Heart right ventricle (tissue), 16 donors: ENCODE data around the gene TMEM247. TPM values are rescaled to one million over a fixed set of nuclear protein-coding genes. Genes with fewer than 3 reads are reported as not detected.

Experiments used
- ATAC-seq, 8 donors: fragments of 200-7000 bp; cut with Tn5 transposase; one replicate each; pipeline ENCODE4 v1.9.1; 2020; ENCODE audit warnings: mild to moderate bottlenecking in 8 of 8, moderate library complexity in 8 of 8, moderate number of reproducible peaks in 1 of 8
- DNase-seq, 2 donors: peaks; one replicate each; pipeline ENCODE4 v3.0.0-alpha.2; 2020
- H3K27ac ChIP-seq, 10 donors: fragments of 200-600 bp; sonication (generic) in 2 of 10; one replicate each; pipeline versions ENCODE4 v1.5.0 to v1.8.0; 2020 to 2022; ENCODE audit warnings: mild to moderate bottlenecking in 3 of 10
- H3K27me3 ChIP-seq, 7 donors: fragments of 200-600 bp; one replicate each; pipeline ENCODE4 v1.8.0; 2021 to 2022; ENCODE audit warnings: mild to moderate bottlenecking in 2 of 7
- H3K36me3 ChIP-seq, 9 donors: fragments of 200-600 bp; sonication (generic) in 1 of 9; one replicate each; pipeline versions ENCODE4 v1.5.0 to v1.8.0; 2020 to 2022; ENCODE audit warnings: mild to moderate bottlenecking in 2 of 9
- H3K4me1 ChIP-seq, 9 donors: fragments of 200-600 bp; sonication (generic) in 1 of 9; one replicate each; pipeline versions ENCODE4 v1.5.0 to v1.8.0; 2020 to 2022; ENCODE audit warnings: mild to moderate bottlenecking in 4 of 9
- H3K4me3 ChIP-seq, 10 donors: fragments of 200-600 bp; sonication (generic) in 2 of 10; one replicate each; pipeline versions ENCODE4 v1.5.0 to v1.8.0; 2020 to 2022; ENCODE audit warnings: mild to moderate bottlenecking in 7 of 10, moderate library complexity in 2 of 10
- H3K9me3 ChIP-seq, 11 donors: fragments of 200-600 bp in 10 of 11; sonication (generic) in 2 of 11; one replicate each; pipeline versions ENCODE4 v1.5.0 to v1.8.0; 2013 to 2022; ENCODE audit warnings: mild to moderate bottlenecking in 2 of 11, control low read depth in 1 of 11, moderate library complexity in 1 of 11
- WGBS, 2 donors: extraction: QIAGEN DNeasy Blood & Tissue Kit; methylation state at CpG; one replicate each; pipeline ENCODE4 v1.1.7; 2013; ENCODE audit warnings: inconsistent platforms in 1 of 2; 5-methylcytosine and 5-hydroxymethylcytosine counted together
- intact Hi-C, 10 donors: fragments of 100-400 bp; cut with DNase I; formaldehyde crosslinking; loops; one replicate each; pipeline versions ENCODE4 v1.11.1 to v1.14.2; 2022
- polyA plus RNA-seq, 2 donors: library from polyadenylated mRNA; stranded (reverse); fragments of 200-250 nt; gene quantifications; one replicate each; pipeline ENCODE4 v1.2.3, GENCODE V29; 2013
- total RNA-seq, 10 donors: library from RNA; stranded (reverse); fragmentation: NEBNext Ultra II Directional in 3 of 10; extraction: Animal tissue kit (Norgen Biotek cat#: 25700) in 3 of 10; gene quantifications; one replicate each; pipeline versions ENCODE4 v1.2.1 to v1.2.4, GENCODE V29; 2021 to 2023
- TF ChIP-seq, protein P1 (sequence below), 9 donors: fragments of 200-600 bp; sonication (generic) in 2 of 9; IDR thresholded peaks; one replicate each; pipeline versions ENCODE4 v1.5.0 to v1.8.0; 2021 to 2022; ENCODE audit warnings: antibody characterized with exemption in 9 of 9, mild to moderate bottlenecking in 5 of 9, moderate library complexity in 1 of 9
- donor health status: Arrhythmogenic right ventricular cardiomyopathy.
- donor health status: ischemic (EF 13 %, LVEDD 7.1; RV severe dilation, severe dysfunction).
- donor health status: healthy with polysubstance abuse.
- donor health status: DM: no; HTN: yes; CAD: no.
- donor health status: DM: no; HTN: no; CAD: no.
- donor health status: ischemic (EF 25% LVEDD 6.9; RV normal size, moderate dysfunction).
- donor health status: ischemic (EF 25% LVEDD 5.7; RV mildly dilated, moderate dysfunction).
- donor health status: healthy.
- donor health status: DM: yes; HTN: yes; CAD: no.
- donor health status: Ischemic cardiomyopathy.
- donor health status: ischemic (EF 35%, LVEDD 5.7; RV mildly dilated, moderate dysfunction).
- donor health status: nonischemic (EF 11% LVEDD 7.7; RV severe dilation, severe dysfunction).
- donor health status: DM: yes; HTN: yes; CAD: no.
- donor health status: PGD.
- donor health status: ischemic (EF 29% LVEDD 5.4; RV normal size, mild dysfunction).
- donor health status: nonischemic (EF 23%, LVEDD 6.1; RV moderate dilation, normal function).

The TMEM247 gene
- total and polyA plus RNA-seq, 12 donors: not detected

GRCh38 chr2:46456789-46457188, 22.6 kb upstream of the TMEM247 start:
- DNase-seq (no peak), ATAC-seq (no peak)
- Histone ChIP-seq H3K36me3 (no peaks in the 10 kb centered on the region), H3K27ac (no peak overlapping the region), H3K4me1 (peaks cover 11 to 32% (median 21%) of the 10 kb centered on the region in 9 donors), H3K27me3 (no peaks in the 10 kb centered on the region), H3K9me3 (no peaks in the 10 kb centered on the region), H3K4me3 (no peak overlapping the region)
- intact Hi-C loops: loop anchor here in 8 of 10 donors (5.0 to 10.0 kb wide), 7 partner anchors 72 to 399 kb away; partner anchors contain the start of gene EPAS1 (in 2 of the 8)
- TF ChIP-seq, protein P1, sequence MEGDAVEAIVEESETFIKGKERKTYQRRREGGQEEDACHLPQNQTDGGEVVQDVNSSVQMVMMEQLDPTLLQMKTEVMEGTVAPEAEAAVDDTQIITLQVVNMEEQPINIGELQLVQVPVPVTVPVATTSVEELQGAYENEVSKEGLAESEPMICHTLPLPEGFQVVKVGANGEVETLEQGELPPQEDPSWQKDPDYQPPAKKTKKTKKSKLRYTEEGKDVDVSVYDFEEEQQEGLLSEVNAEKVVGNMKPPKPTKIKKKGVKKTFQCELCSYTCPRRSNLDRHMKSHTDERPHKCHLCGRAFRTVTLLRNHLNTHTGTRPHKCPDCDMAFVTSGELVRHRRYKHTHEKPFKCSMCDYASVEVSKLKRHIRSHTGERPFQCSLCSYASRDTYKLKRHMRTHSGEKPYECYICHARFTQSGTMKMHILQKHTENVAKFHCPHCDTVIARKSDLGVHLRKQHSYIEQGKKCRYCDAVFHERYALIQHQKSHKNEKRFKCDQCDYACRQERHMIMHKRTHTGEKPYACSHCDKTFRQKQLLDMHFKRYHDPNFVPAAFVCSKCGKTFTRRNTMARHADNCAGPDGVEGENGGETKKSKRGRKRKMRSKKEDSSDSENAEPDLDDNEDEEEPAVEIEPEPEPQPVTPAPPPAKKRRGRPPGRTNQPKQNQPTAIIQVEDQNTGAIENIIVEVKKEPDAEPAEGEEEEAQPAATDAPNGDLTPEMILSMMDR (IDR thresholded peaks at IDR 0.05): no peak
- WGBS, 2 donors: 94 to 95% methylated on average over 7 of the region's 7 CpGs

DNA sequence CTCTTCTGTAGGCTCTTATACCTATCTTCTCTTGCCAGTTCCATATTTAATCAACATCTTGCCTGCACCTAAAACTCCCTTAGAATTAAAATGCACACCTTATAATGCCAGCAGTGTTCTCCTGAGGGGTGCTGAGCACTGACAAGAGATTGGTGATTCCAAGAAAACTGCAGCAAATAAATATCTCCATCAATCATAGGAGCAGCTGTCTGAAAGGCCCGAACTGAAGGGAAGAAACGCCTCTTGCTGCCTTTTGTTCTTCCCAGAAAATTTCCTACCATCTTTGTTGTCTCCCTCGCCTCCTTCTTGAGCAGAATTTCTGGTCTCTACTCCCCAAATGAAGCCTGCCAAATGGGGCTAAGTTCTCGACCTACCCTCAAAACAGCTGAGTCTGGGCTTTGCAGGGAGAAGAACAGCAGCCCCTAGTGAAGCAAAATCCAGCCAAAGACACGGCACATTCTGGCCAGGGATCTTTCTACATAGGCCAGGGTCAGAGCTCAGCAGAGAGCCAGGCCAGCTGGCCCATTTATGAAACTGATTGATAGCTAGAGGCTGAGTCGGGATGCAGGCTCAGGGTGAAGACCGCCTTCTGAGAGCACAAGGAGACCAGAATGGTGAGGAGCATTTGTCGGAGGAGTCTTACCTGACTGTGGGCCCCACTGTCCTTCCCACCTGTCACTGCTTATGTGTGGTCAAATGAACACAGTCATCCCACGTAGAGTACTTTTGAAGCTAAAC, 20.4 kb upstream of the TMEM247 start:
- Histone ChIP-seq H3K9me3 (no peaks in the 10 kb centered on the region), H3K27ac (peak overlapping the region in 4 of 10 donors; percentile 9 to 73 (median 65)), H3K4me1 (peaks cover 11 to 38% (median 24%) of the 10 kb centered on the region in 9 donors), H3K27me3 (no peaks in the 10 kb centered on the region), H3K36me3 (no peaks in the 10 kb centered on the region), H3K4me3 (no peak overlapping the region)
- intact Hi-C loops: loop anchor here in 8 of 10 donors (2.0 to 10.0 kb wide), 8 partner anchors 74 to 446 kb away; partner anchors contain the start of gene EPAS1 (in 2 of the 8)
- no peak for DNase-seq
- 79 to 87% methylated on average over 9 of the region's 9 CpGs for WGBS, 2 donors
- ATAC-seq: no peak
- TF ChIP-seq, protein P1 (IDR thresholded peaks at IDR 0.05): no peak

DNA sequence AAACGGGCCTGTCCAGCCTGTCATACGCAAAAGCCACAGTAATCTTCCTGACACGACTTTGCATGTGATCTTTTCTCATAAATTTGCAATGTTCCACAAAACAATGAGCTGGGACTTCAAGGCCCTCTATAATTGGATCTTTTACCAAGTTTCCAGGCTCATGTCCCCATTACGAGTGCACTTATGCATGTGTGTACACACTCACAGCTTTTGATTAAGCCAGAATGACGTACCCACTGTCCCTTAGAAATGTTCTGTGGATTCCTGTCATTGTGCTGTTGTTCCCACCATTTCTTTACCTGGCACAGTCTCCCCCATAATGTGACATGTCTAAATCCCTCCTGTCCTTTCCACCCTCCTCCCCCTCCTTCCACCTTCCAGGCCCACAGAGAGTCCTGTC, 19.7 kb upstream of the TMEM247 start:
- DNase-seq (no peak), ATAC-seq (no peak)
- H3K27ac ChIP-seq: peak overlapping the region in 7 of 10 donors; percentile 42 to 79 (median 67)
- H3K36me3 ChIP-seq: no peaks in the 10 kb centered on the region
- no peaks in the 10 kb centered on the region for H3K9me3 ChIP-seq
- no peak overlapping the region for H3K4me3 ChIP-seq
- WGBS, 2 donors: 67 to 76% methylated on average over 5 of the region's 5 CpGs
- intact Hi-C loops: loop anchor here in 9 of 10 donors (2.0 to 10.0 kb wide), 11 partner anchors 75 to 467 kb away; partner anchors contain the start of gene EPAS1 (in 2 of the 9)
- H3K27me3 ChIP-seq: no peaks in the 10 kb centered on the region
- H3K4me1 ChIP-seq: peaks cover 11 to 46% (median 31%) of the 10 kb centered on the region in 9 donors
- TF ChIP-seq, protein P1 (IDR thresholded peaks at IDR 0.05): no peak

- 34 to 36% methylated on average over 16 of the region's 16 CpGs for WGBS, 2 donors
- Histone ChIP-seq H3K27ac (peak overlapping the region in 9 of 10 donors; percentile 34 to 79 (median 66)), H3K4me3 (no peak overlapping the region), H3K36me3 (no peaks in the 10 kb centered on the region), H3K4me1 (peaks cover 11 to 48% (median 32%) of the 10 kb centered on the region in 9 donors), H3K9me3 (no peaks in the 10 kb centered on the region), H3K27me3 (no peaks in the 10 kb centered on the region)
- peak; percentile 39 to 71 (median 56) for ATAC-seq
- intact Hi-C loops: loop anchor here in 4 of 10 donors (2.0 kb wide), 3 partner anchors 398 to 468 kb away; no protein-coding TSS in a partner anchor
- TF ChIP-seq, protein P1 (IDR thresholded peaks at IDR 0.05): no peak
- DNase-seq: peak; percentile 69 to 76
Measured at GRCh38 chr2:46460241-46460921, 19.0 kb upstream of the TMEM247 start.
